Measurements from ENCODE around the gene ZNRF2. TPM values are rescaled to one million over a fixed set of nuclear protein-coding genes. Genes with fewer than 3 reads are reported as not detected.
A peak's percentile ranks its signal among the peaks of the same experiment; 100 is the strongest.

The ZNRF2 gene
- polyA plus RNA-seq, 1 donor (not counting 4 experiments of a cell fraction or from before 2014, with no cell fraction given): 7.0 TPM

DNA sequence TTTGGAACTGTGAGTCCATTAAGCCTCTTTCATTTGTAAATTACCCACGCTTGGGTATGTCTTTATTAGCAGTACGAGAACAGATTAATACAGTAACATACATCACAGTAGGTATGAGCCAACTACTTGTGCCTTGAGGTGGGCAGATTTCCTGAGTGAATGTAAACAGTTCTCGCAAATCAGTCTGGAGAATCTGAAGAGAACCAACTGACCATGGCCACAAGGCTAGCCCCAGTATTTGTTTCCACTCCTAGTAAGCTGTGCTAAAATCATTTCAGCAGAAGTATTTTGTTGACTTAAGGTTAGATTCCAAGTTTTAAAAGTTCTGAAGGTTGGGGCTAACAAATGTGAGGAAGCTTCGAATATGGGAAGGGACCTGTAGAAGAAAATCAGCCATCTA lies 111.3 kb downstream of the ZNRF2 start:
- TF ChIP-seq CTCF (optimal IDR thresholded peaks at IDR 0.05 in 1 of 3, IDR thresholded peaks at IDR 0.05 in 1 of 3, conservative IDR thresholded peaks at IDR 0.05 in 1 of 3; ENCODE audit: extremely low read depth in 1 of 3, insufficient read depth in 2 of 3, low read length in 3 of 3) (no peak), EZH2 (IDR thresholded peaks at IDR 0.05; ENCODE audit: low read length) (no peak)
- H3K27ac ChIP-seq (ENCODE audit: control insufficient read depth, insufficient read depth, low read length): no peak overlapping the region
- dilution Hi-C loops (cut with MboI; ENCODE audit: extremely low pct_ligation_motif_present, low sequenced_read_pairs): no loop called here
- no peaks in the 10 kb centered on the region for H3K79me2 ChIP-seq (ENCODE audit: control insufficient read depth, insufficient read depth, low read length)
- H3K9me3 ChIP-seq (ENCODE audit: control insufficient read depth, low read depth, low read length): no peaks in the 10 kb centered on the region
- H4K20me1 ChIP-seq (ENCODE audit: control insufficient read depth, extremely low read depth, insufficient read depth, low read length): no peaks in the 10 kb centered on the region
- no peaks in the 10 kb centered on the region for H3K9me1 ChIP-seq (ENCODE audit: control insufficient read depth, extremely low read depth, insufficient read depth, low read length)
- no peak for DNase-seq (ENCODE audit: low read depth, low spot score)
- no peak overlapping the region for H2AFZ ChIP-seq (ENCODE audit: control insufficient read depth, low read length)
- peaks cover 0 to 1% of the 10 kb centered on the region in 2 experiments for H3K36me3 ChIP-seq (ENCODE audit: control insufficient read depth in 2 of 2, extremely low read depth in 1 of 2, insufficient read depth in 2 of 2, low read length in 2 of 2)
- H3K9ac ChIP-seq (ENCODE audit: control insufficient read depth, extremely low read depth, insufficient read depth, low read length): no peak overlapping the region
- FAIRE-seq: no peak
- no peak overlapping the region for H3K4me3 ChIP-seq (ENCODE audit: control insufficient read depth in 2 of 3, extremely low read depth in 1 of 3, insufficient read depth in 2 of 3, low read depth in 1 of 3, low read length in 3 of 3)
- no peaks in the 10 kb centered on the region for H3K27me3 ChIP-seq (ENCODE audit: control insufficient read depth, extremely low read depth, insufficient read depth, low read length)
- H3K4me2 ChIP-seq (ENCODE audit: control insufficient read depth, extremely low read depth, insufficient read depth, low read depth, low read length): no peak overlapping the region
- H3K4me1 ChIP-seq (ENCODE audit: control insufficient read depth, extremely low read depth, insufficient read depth, low read length): no peaks in the 10 kb centered on the region

DNA sequence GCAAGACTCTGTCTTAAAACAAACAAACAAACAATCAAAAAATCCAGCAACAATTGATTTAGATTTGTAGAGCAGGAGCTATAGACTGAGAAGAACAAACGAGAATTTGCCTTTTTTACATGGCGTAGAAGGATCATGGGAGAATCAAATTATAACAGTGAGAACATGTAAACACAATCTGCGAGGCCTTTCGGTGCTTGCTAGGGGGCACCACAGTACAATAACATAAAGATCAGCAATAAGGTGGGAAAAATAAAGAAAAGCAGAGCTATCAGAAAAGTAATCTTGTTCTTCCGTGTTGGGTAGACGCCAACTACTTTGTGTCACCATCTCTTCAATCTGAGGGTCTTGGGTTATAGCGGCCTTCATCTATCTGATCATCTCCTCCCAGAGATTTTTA lies 112.0 kb downstream of the ZNRF2 start:
- DNase-seq (ENCODE audit: low read depth, low spot score): no peak
- H2AFZ ChIP-seq (ENCODE audit: control insufficient read depth, low read length): no peak overlapping the region
- H3K36me3 ChIP-seq (ENCODE audit: control insufficient read depth in 2 of 2, extremely low read depth in 1 of 2, insufficient read depth in 2 of 2, low read length in 2 of 2): no peaks in the 10 kb centered on the region
- no peaks in the 10 kb centered on the region for H3K9me1 ChIP-seq (ENCODE audit: control insufficient read depth, extremely low read depth, insufficient read depth, low read length)
- no peak for FAIRE-seq
- H3K4me1 ChIP-seq (ENCODE audit: control insufficient read depth, extremely low read depth, insufficient read depth, low read length): no peaks in the 10 kb centered on the region
- dilution Hi-C loops (cut with MboI; ENCODE audit: extremely low pct_ligation_motif_present, low sequenced_read_pairs): no loop called here
- no peak overlapping the region for H3K27ac ChIP-seq (ENCODE audit: control insufficient read depth, insufficient read depth, low read length)
- TF ChIP-seq EZH2 (IDR thresholded peaks at IDR 0.05; ENCODE audit: low read length): no peak
- TF ChIP-seq CTCF (optimal IDR thresholded peaks at IDR 0.05 in 1 of 3, IDR thresholded peaks at IDR 0.05 in 1 of 3, conservative IDR thresholded peaks at IDR 0.05 in 1 of 3; ENCODE audit: extremely low read depth in 1 of 3, insufficient read depth in 2 of 3, low read length in 3 of 3): peak in 2 of 3 experiments; percentile 14 to 17
- H3K79me2 ChIP-seq (ENCODE audit: control insufficient read depth, insufficient read depth, low read length): no peaks in the 10 kb centered on the region
- H3K27me3 ChIP-seq (ENCODE audit: control insufficient read depth, extremely low read depth, insufficient read depth, low read length): no peaks in the 10 kb centered on the region
- no peak overlapping the region for H3K4me2 ChIP-seq (ENCODE audit: control insufficient read depth, extremely low read depth, insufficient read depth, low read depth, low read length)
- H4K20me1 ChIP-seq (ENCODE audit: control insufficient read depth, extremely low read depth, insufficient read depth, low read length): no peaks in the 10 kb centered on the region
- H3K4me3 ChIP-seq (ENCODE audit: control insufficient read depth in 2 of 3, extremely low read depth in 1 of 3, insufficient read depth in 2 of 3, low read depth in 1 of 3, low read length in 3 of 3): no peak overlapping the region
- no peaks in the 10 kb centered on the region for H3K9me3 ChIP-seq (ENCODE audit: control insufficient read depth, low read depth, low read length)
- H3K9ac ChIP-seq (ENCODE audit: control insufficient read depth, extremely low read depth, insufficient read depth, low read length): no peak overlapping the region
